ENCODE results near the gene HTR4. TPM values are rescaled to one million over a fixed set of nuclear protein-coding genes. Genes with fewer than 3 reads are reported as not detected.

The HTR4 gene
- total and polyA plus RNA-seq, 4 experiments from 2014 or later = not detected

DNA sequence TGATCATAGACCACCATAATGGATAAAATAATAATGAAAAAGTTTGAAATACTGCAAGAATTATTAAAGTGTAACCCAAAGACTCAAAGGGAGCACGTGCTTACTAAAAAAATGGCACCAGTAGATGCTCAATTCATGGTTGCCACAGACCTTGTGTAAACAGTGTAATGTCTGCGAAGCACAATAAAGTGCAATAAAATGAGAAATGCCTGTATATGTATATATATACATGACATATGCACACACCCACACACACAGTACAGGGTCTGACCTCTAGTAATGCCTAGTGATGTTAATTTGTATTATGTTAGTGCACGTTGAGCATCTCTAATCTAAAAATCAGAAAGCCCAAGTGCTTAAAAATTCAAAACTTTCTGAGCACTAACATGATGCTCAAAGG, 218.3 kb downstream of the HTR4 start:
- no peak overlapping the region for H3K4me3 ChIP-seq (ENCODE audit: low read length in 2 of 2)
- H3K27me3 Mint-ChIP-seq = no peaks in the 10 kb centered on the region
- no peak for DNase-seq
- H3K27ac Mint-ChIP-seq = no peak overlapping the region
- peaks cover 60% of the 10 kb centered on the region for H3K36me3 ChIP-seq (ENCODE audit: insufficient read depth, low read length)
- H3K4me1 ChIP-seq (ENCODE audit: insufficient read depth, low read length) = no peaks in the 10 kb centered on the region
- ChIA-PET CTCF (ENCODE audit: partially characterized antibody) (no interaction called here), POLR2A (ENCODE audit: partially characterized antibody) (no interaction called here)
- peaks cover 0 to 5% (median under 1%) of the 10 kb centered on the region in 4 donors for H3K4me1 Mint-ChIP-seq
- H3K9me3 ChIP-seq (ENCODE audit: control insufficient read depth in 1 of 2, low read length in 2 of 2) = no peaks in the 10 kb centered on the region
- H3K27ac ChIP-seq (ENCODE audit: low read depth, low read length) = no peak overlapping the region
- H3K36me3 Mint-ChIP-seq = peaks cover 54 to 76% of the 10 kb centered on the region in 2 donors
- no peak overlapping the region for H3K4me3 Mint-ChIP-seq
- H3K9me3 Mint-ChIP-seq = no peaks in the 10 kb centered on the region
- H3K27me3 ChIP-seq (ENCODE audit: insufficient read depth, low read length) = no peaks in the 10 kb centered on the region
- intact Hi-C loops (cut with micrococcal nuclease) = no loop called here

DNA sequence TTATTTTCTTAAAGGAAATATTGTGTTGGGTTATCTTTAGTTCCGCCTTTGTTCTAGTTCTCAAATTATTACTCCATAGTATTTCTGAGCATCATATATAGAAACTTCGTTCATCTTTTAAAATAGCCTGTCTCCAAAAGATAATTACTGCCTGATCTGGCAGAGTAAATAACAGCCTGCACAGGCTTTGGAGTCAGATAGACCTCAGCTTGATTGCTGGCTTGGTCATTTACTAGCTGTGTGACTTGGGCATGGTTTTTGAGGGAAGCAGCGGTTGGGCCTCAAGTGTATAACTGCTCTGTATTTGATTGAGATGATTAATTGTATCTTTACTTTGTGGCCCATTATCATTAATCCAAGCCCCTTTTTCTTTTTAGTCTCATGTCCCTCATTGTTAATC, 220.5 kb downstream of the HTR4 start:
- Histone ChIP-seq H3K27me3 (ENCODE audit: insufficient read depth, low read length) (no peaks in the 10 kb centered on the region), H3K27ac (ENCODE audit: low read depth, low read length) (no peak overlapping the region), H3K9me3 (ENCODE audit: control insufficient read depth in 1 of 2, low read length in 2 of 2) (no peaks in the 10 kb centered on the region), H3K36me3 (ENCODE audit: insufficient read depth, low read length) (peaks cover 39% of the 10 kb centered on the region), H3K4me1 (ENCODE audit: insufficient read depth, low read length) (no peaks in the 10 kb centered on the region), H3K4me3 (ENCODE audit: low read length in 2 of 2) (no peak overlapping the region)
- Mint-ChIP-seq H3K27me3 (no peaks in the 10 kb centered on the region), H3K27ac (no peak overlapping the region), H3K36me3 (peaks cover 39 to 65% of the 10 kb centered on the region in 2 donors), H3K9me3 (no peaks in the 10 kb centered on the region), H3K4me3 (no peak overlapping the region), H3K4me1 (peaks cover 0 to 9% (median 3%) of the 10 kb centered on the region in 4 donors)
- ChIA-PET CTCF (ENCODE audit: partially characterized antibody) (no interaction called here), POLR2A (ENCODE audit: partially characterized antibody) (no interaction called here)
- intact Hi-C loops (cut with micrococcal nuclease) = no loop called here
- no peak for DNase-seq

Other genes with a start within 250 kb of the HTR4 start
- 1 to 10 TPM; 5.6 to 6.1 TPM for gene ADRB2, start 172.1 kb upstream of the HTR4 start, total RNA-seq
- gene ADRB2, start 172.1 kb upstream of the HTR4 start, polyA plus RNA-seq = 1 to 10 TPM; 3.6 to 5.2 TPM

All from CD4-positive, alpha-beta memory T cell (primary cell).